DND-41 (cell line): Measurements from ENCODE around the gene HMCN2.

Experiments
- ATAC-seq: fragments of 200-7000 bp; cut with Tn5 transposase; 3 replicates; pipeline ENCODE4 v1.9.1; 2021; ENCODE audit warnings: low read depth; ENCODE audit not compliant: insufficient read depth
- DNase-seq: peaks from one replicate; pipeline ENCODE4 v3.0.0-alpha.2; 2020
- H2AFZ ChIP-seq: 2 replicates; pipeline ENCODE4 v1.6.0; 2012; ENCODE audit warnings: low read depth, low read length
- H3K27ac ChIP-seq: 2 replicates; pipeline ENCODE4 v1.5.1; 2012; ENCODE audit warnings: low read length, inconsistent platforms
- H3K27me3 ChIP-seq: fragments of 200-600 bp; sonication (generic); 2 replicates; pipeline ENCODE4 v1.6.0; 2012; ENCODE audit warnings: low read length, mild to moderate bottlenecking, inconsistent platforms; ENCODE audit not compliant: insufficient read depth, poor library complexity
- H3K36me3 ChIP-seq: 2 replicates; pipeline ENCODE4 v1.5.1; 2012; ENCODE audit warnings: low read length, inconsistent platforms; ENCODE audit not compliant: insufficient read depth
- H3K4me1 ChIP-seq: 2 replicates; pipeline ENCODE4 v1.5.1; 2012; ENCODE audit warnings: mild to moderate bottlenecking, low read length; ENCODE audit not compliant: insufficient read depth
- H3K4me2 ChIP-seq: 2 replicates; pipeline ENCODE4 v1.6.0; 2012; ENCODE audit warnings: mild to moderate bottlenecking, moderate library complexity, low read length, inconsistent platforms; ENCODE audit not compliant: insufficient read depth
- H3K4me3 ChIP-seq, 2 experiments: fragments of 200-600 bp in 1 of 2; shearing (Covaris generic) in 1 of 2; 2 replicates each; pipeline ENCODE4 v1.5.1; 2012 to 2016; ENCODE audit warnings: inconsistent platforms in 2 of 2, low read length in 2 of 2, mild to moderate bottlenecking in 2 of 2, low read depth in 1 of 2, moderate library complexity in 1 of 2
- H3K79me2 ChIP-seq: 2 replicates; pipeline ENCODE4 v1.6.0; 2012; ENCODE audit warnings: low read length, inconsistent platforms; ENCODE audit not compliant: insufficient read depth
- H3K9ac ChIP-seq: 2 replicates; pipeline ENCODE4 v1.6.0; 2012; ENCODE audit warnings: low read depth, mild to moderate bottlenecking, inconsistent platforms, low read length, moderate library complexity
- H3K9me3 ChIP-seq: 2 replicates; pipeline ENCODE4 v1.5.1; 2012; ENCODE audit warnings: low read length, moderate library complexity, mild to moderate bottlenecking, inconsistent platforms; ENCODE audit not compliant: insufficient read depth, severe bottlenecking
- H4K20me1 ChIP-seq: 2 replicates; pipeline ENCODE4 v1.6.0; 2012; ENCODE audit warnings: low read length; ENCODE audit not compliant: insufficient read depth
- CTCF ChIP-seq: IDR thresholded peaks from 2 replicates; pipeline ENCODE4 v1.5.1; 2012; ENCODE audit warnings: borderline replicate concordance, low read length, moderate library complexity, mild to moderate bottlenecking; ENCODE audit not compliant: poor library complexity, severe bottlenecking; ENCODE audit errors: extremely low read depth
- EZH2 ChIP-seq: IDR thresholded peaks from 3 replicates; pipeline ENCODE4 v1.6.1; 2012; ENCODE audit warnings: borderline replicate concordance, low read depth, mild to moderate bottlenecking, moderate library complexity, low read length, inconsistent platforms; ENCODE audit not compliant: severe bottlenecking

Gene HMCN2

DNA sequence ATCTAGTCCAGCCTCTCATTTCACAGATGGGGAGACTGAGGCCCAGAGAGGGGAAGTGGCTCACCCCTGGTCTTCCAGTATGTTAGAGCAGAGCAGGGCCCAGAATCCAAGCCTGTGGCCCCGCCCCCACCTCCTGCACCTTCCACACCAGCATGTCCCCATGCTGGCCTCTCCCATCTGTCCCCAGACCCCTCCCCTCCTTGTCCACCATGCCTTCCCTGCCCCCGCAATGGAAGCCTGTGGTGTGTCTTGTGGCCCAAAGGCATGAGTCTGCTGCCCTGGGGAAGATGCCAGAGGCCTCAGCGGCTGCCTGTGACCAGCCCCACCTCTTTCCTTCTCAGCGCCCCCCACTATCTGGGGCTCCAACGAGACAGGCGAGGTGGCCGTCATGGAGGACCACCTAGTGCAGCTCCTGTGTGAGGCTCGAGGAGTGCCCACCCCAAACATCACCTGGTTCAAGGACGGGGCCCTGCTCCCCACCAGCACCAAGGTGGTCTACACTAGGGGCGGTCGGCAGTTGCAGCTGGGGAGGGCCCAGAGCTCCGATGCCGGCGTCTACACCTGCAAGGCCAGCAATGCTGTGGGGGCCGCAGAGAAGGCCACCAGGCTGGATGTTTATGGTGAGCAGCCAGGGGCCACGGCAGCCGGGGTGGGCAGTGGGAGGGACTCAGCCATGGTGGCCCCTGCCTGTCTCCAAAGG, 87.2 kb downstream of the HMCN2 start:
- H3K4me3 ChIP-seq, result no peak overlapping the region
- H4K20me1 ChIP-seq, result no peaks in the 10 kb centered on the region; the same call in 1 of the 2 replicates
- H3K9me3 ChIP-seq, result no peaks in the 10 kb centered on the region
- no peak overlapping the region for H3K27ac ChIP-seq
- no peak for TF ChIP-seq EZH2
- TF ChIP-seq CTCF, result no peak
- H2AFZ ChIP-seq, result no peak overlapping the region
- ATAC-seq (no peak), DNase-seq (no peak)
- no peaks in the 10 kb centered on the region for H3K79me2 ChIP-seq
- no peaks in the 10 kb centered on the region for H3K4me1 ChIP-seq
- H3K9ac ChIP-seq, result no peak overlapping the region
- H3K4me2 ChIP-seq, result no peak overlapping the region
- no peaks in the 10 kb centered on the region for H3K27me3 ChIP-seq
- H3K36me3 ChIP-seq, result no peaks in the 10 kb centered on the region

DNA sequence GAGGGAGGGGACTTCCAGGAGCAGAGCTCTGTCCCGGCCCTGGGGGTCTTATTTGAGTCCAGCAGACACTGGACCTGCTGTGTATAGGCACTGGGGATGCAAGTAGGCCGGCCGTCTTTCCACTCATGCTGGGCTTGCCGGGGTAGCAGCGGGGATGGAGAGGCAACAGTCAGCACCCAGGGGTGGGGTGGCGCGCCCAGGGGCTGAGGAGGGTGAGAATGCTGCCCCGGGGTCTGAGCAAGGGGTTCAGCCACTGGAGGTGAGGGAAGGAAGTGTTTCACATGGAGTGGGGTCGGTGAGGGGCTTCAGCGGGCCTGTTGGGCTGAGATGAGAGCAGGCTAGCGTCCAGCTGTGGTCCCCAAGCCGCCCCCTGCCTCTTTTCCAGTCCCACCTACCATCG, 88.8 kb downstream of the HMCN2 start:
- Histone ChIP-seq H3K9ac (no peak overlapping the region), H3K9me3 (no peaks in the 10 kb centered on the region), H3K27me3 (no peaks in the 10 kb centered on the region), H2AFZ (no peak overlapping the region), H3K4me3 (no peak overlapping the region), H3K27ac (no peak overlapping the region), H3K4me1 (no peaks in the 10 kb centered on the region), H3K4me2 (no peak overlapping the region), H3K36me3 (no peaks in the 10 kb centered on the region), H3K79me2 (no peaks in the 10 kb centered on the region), H4K20me1 (no peaks in the 10 kb centered on the region; the same call in 1 of the 2 replicates)
- ATAC-seq, result no peak
- no peak for DNase-seq
- TF ChIP-seq CTCF, result no peak
- TF ChIP-seq EZH2, result no peak

DNA sequence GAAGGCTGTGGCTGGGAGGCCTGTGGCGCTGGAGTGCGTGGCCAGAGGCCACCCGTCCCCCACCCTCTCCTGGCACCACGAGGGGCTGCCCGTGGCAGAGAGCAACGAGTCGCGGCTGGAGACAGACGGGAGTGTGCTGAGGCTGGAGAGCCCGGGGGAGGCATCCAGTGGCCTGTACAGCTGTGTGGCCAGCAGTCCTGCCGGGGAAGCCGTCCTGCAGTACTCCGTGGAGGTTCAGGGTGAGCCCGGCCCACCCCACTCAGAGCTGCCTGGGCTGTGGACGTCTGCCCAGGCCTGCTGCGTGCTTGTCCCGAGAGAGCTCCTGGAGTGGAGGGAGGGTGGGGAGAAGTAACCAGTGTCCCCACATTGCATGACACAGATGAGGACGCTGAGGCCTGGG, 89.2 kb downstream of the HMCN2 start:
- TF ChIP-seq EZH2 (no peak), CTCF (no peak)
- H3K79me2 ChIP-seq, result no peaks in the 10 kb centered on the region
- ATAC-seq (no peak), DNase-seq (no peak)
- no peaks in the 10 kb centered on the region for H3K36me3 ChIP-seq
- no peaks in the 10 kb centered on the region for H3K4me1 ChIP-seq
- no peaks in the 10 kb centered on the region for H3K9me3 ChIP-seq
- no peak overlapping the region for H3K4me2 ChIP-seq
- H3K9ac ChIP-seq, result no peak overlapping the region
- H4K20me1 ChIP-seq, result no peaks in the 10 kb centered on the region; the same call in 1 of the 2 replicates
- no peaks in the 10 kb centered on the region for H3K27me3 ChIP-seq
- no peak overlapping the region for H3K27ac ChIP-seq
- no peak overlapping the region for H3K4me3 ChIP-seq
- H2AFZ ChIP-seq, result no peak overlapping the region
